Fibroblast of skin of abdomen (primary cell): Measurements from ENCODE around the gene SLC39A11.
"Not testable (repeated sequence)": the region's sequence is repeated elsewhere in the genome, so short reads cannot be mapped to it uniquely, and the experiment has no call there.

Experiments
- DNase-seq: peaks from one replicate; pipeline ENCODE4 v3.0.0-alpha.2; 2013

Gene SLC39A11

GRCh38 chr17:73005360-73005759, 87.1 kb downstream of the SLC39A11 start:
- no peak for DNase-seq

GRCh38 chr17:73003487-73003886, 89.0 kb downstream of the SLC39A11 start:
- no peak for DNase-seq

- no peak for DNase-seq
Observed at GRCh38 chr17:73000832-73001231, 91.7 kb downstream of the SLC39A11 start.

GRCh38 chr17:72999474-72999873, 93.0 kb downstream of the SLC39A11 start:
- DNase-seq, result not testable (repeated sequence)

- no peak for DNase-seq
Observed at GRCh38 chr17:72998343-72998742, 94.1 kb downstream of the SLC39A11 start.

GRCh38 chr17:72997559-72997958, 94.9 kb downstream of the SLC39A11 start:
- DNase-seq, result no peak

- no peak for DNase-seq
Observed at GRCh38 chr17:72996791-72997190, 95.7 kb downstream of the SLC39A11 start.

GRCh38 chr17:72995008-72995656, 97.4 kb downstream of the SLC39A11 start:
- no peak for DNase-seq

GRCh38 chr17:72992783-72993467, 99.6 kb downstream of the SLC39A11 start:
- DNase-seq, result not testable (repeated sequence)

GRCh38 chr17:72991651-72992050, 100.8 kb downstream of the SLC39A11 start:
- DNase-seq, result no peak

GRCh38 chr17:72989074-72989610, 103.3 kb downstream of the SLC39A11 start:
- no peak for DNase-seq

GRCh38 chr17:72988451-72988850, 104.0 kb downstream of the SLC39A11 start:
- no peak for DNase-seq

GRCh38 chr17:72987166-72987565, 105.3 kb downstream of the SLC39A11 start:
- no peak for DNase-seq

- peak; percentile 69 for DNase-seq
Observed at GRCh38 chr17:72985882-72986720, 106.4 kb downstream of the SLC39A11 start.

- DNase-seq, result no peak
Observed at GRCh38 chr17:72984926-72985325, 107.6 kb downstream of the SLC39A11 start.

GRCh38 chr17:72984145-72984925, 108.2 kb downstream of the SLC39A11 start:
- peak; percentile 80 for DNase-seq

- DNase-seq, result no peak
Observed at GRCh38 chr17:72982680-72983079, 109.8 kb downstream of the SLC39A11 start.

- no peak for DNase-seq
Observed at GRCh38 chr17:72978593-72979218, 113.8 kb downstream of the SLC39A11 start.

GRCh38 chr17:72977771-72978417, 114.6 kb downstream of the SLC39A11 start:
- no peak for DNase-seq

GRCh38 chr17:72976971-72977770, 115.3 kb downstream of the SLC39A11 start:
- DNase-seq, result peak; percentile 88
